ENCODE data around the gene MYRIP.

- TF ChIP-seq ZNF274 (IDR thresholded peaks at IDR 0.05; ENCODE audit: low read depth, low read length) (no peak), SUZ12 (IDR thresholded peaks at IDR 0.05; ENCODE audit: extremely low read depth, insufficient read depth, insufficient read length) (no peak)
Observed at GRCh38 chr3:40022297-40022827, 213.0 kb downstream of the MYRIP start.
